Measurements from ENCODE around the gene H3-3A.

- TF ChIP-seq POLR2A (IDR thresholded peaks at IDR 0.05) (peak in 1 of 2 donors; percentile 32), CTCF (IDR thresholded peaks at IDR 0.05) (peak in 2 of 6 experiments; percentile 21 to 22)
Observed at GRCh38 chr1:226109829-226110248, 47.3 kb downstream of the H3-3A start.
